Ascending aorta (tissue), 2 donors: Measurements from ENCODE around the gene CTRL. TPM values are rescaled to one million over a fixed set of nuclear protein-coding genes. Genes with fewer than 3 reads are reported as not detected.
"Not testable (repeated sequence)": the region's sequence is repeated elsewhere in the genome, so short reads cannot be mapped to it uniquely, and the experiment has no call there.

Experiments
- DNase-seq, 2 donors: peaks; one replicate each; pipeline ENCODE4 v3.0.0-alpha.2; 2019; ENCODE audit warnings: low spot score in 2 of 2
- H3K27ac ChIP-seq, 2 donors: fragments of 200-600 bp; sonication (generic); one replicate each; pipeline ENCODE4 v1.5.1; 2016 to 2017; ENCODE audit warnings: mild to moderate bottlenecking in 1 of 2
- H3K27me3 ChIP-seq: fragments of 200-600 bp; sonication (generic); one replicate; pipeline ENCODE4 v1.5.1; 2017
- H3K36me3 ChIP-seq, 2 donors: fragments of 200-600 bp; sonication (generic); one replicate each; pipeline ENCODE4 v1.5.1; 2016
- H3K4me1 ChIP-seq, 2 donors: fragments of 200-600 bp; sonication (generic); one replicate each; pipeline ENCODE4 v1.5.1; 2016 to 2017; ENCODE audit warnings: mild to moderate bottlenecking in 1 of 2
- H3K4me3 ChIP-seq, 2 donors: fragments of 200-600 bp; sonication (generic); one replicate each; pipeline ENCODE4 v1.5.1; 2016 to 2017; ENCODE audit warnings: mild to moderate bottlenecking in 1 of 2
- H3K9me3 ChIP-seq, 2 donors: fragments of 200-600 bp; sonication (generic); one replicate each; pipeline ENCODE4 v1.5.1; 2016
- CTCF ChIP-seq, 3 experiments: fragments of 200-600 bp in 2 of 3; fragments of 450-650 bp in 1 of 3; sonication (generic) in 2 of 3; IDR thresholded peaks; one replicate each; pipeline ENCODE4 v1.5.1; 2016 to 2019; ENCODE audit warnings: antibody characterized with exemption in 3 of 3, mild to moderate bottlenecking in 1 of 3, moderate library complexity in 1 of 3
- intact Hi-C: fragments of 100-400 bp; cut with DNase I; formaldehyde crosslinking; loops from one replicate; pipeline ENCODE4 v1.15.1; 2023
- total RNA-seq: library from RNA; depleted of rRNA; stranded (reverse); fragments of >200 nt; gene quantifications from one replicate; pipeline ENCODE4 v1.1.0, GENCODE V29; 2016

The CTRL gene
- total RNA-seq, 1 donor from 2014 or later = 0.43 TPM

GRCh38 chr16:67975321-67976105 lies 43.9 kb upstream of the CTRL start:
- H3K27me3 ChIP-seq = no peaks in the 10 kb centered on the region
- no peak for DNase-seq
- H3K9me3 ChIP-seq = no peaks in the 10 kb centered on the region
- H3K4me3 ChIP-seq = no peak overlapping the region
- no peak for TF ChIP-seq CTCF (IDR thresholded peaks at IDR 0.05)
- H3K36me3 ChIP-seq = no peaks in the 10 kb centered on the region
- intact Hi-C loops = no loop called here
- H3K27ac ChIP-seq = no peak overlapping the region
- H3K4me1 ChIP-seq = no peaks in the 10 kb centered on the region

GRCh38 chr16:67972285-67972684 lies 40.6 kb upstream of the CTRL start:
- DNase-seq, H3K27me3 ChIP-seq, H3K27ac ChIP-seq, intact Hi-C loops, H3K9me3 ChIP-seq, H3K4me3 ChIP-seq, H3K36me3 ChIP-seq, H3K4me1 ChIP-seq: not testable (repeated sequence)

GRCh38 chr16:67971111-67971510 lies 39.4 kb upstream of the CTRL start:
- Histone ChIP-seq H3K4me1 (peaks cover 7 to 15% of the 10 kb centered on the region in 2 donors), H3K9me3 (no peaks in the 10 kb centered on the region), H3K4me3 (no peak overlapping the region), H3K27ac (no peak overlapping the region), H3K36me3 (no peaks in the 10 kb centered on the region), H3K27me3 (no peaks in the 10 kb centered on the region)
- intact Hi-C loops = no loop called here
- no peak for TF ChIP-seq CTCF (IDR thresholded peaks at IDR 0.05)
- no peak for DNase-seq

GRCh38 chr16:67969254-67970039 lies 37.8 kb upstream of the CTRL start:
- peak overlapping the region; percentile 94 to 98 for H3K27ac ChIP-seq
- intact Hi-C loops = loop anchor here (2.0 to 10.0 kb wide), 4 partner anchors 23 to 445 kb away; partner anchors contain the start of genes DDX28, DUS2, ESRP2 and RIPOR1
- H3K4me3 ChIP-seq = peak overlapping the region; percentile 79 to 83
- TF ChIP-seq CTCF (IDR thresholded peaks at IDR 0.05) = no peak
- H3K27me3 ChIP-seq = no peaks in the 10 kb centered on the region
- H3K9me3 ChIP-seq = no peaks in the 10 kb centered on the region
- no peaks in the 10 kb centered on the region for H3K36me3 ChIP-seq
- H3K4me1 ChIP-seq = peaks cover 11 to 32% of the 10 kb centered on the region in 2 donors
- no peak for DNase-seq

- intact Hi-C loops = loop anchor here (1.0 to 10.0 kb wide), 5 partner anchors 24 to 444 kb away; partner anchors contain the start of genes DDX28, DUS2, ESRP2 and PSMB10
- peak; percentile 54 to 94 for DNase-seq
- H3K36me3 ChIP-seq = no peaks in the 10 kb centered on the region
Measured at GRCh38 chr16:67968400-67969253, 37.0 kb upstream of the CTRL start, which contains the start of gene SLC12A4. Gene SLC12A4 (minus strand): TSS chr16:67968637. CDS start chr16:67968553, 84 bp downstream.

More at GRCh38 chr16:67968400-67969253, 37.0 kb upstream of the CTRL start, which contains the start of gene SLC12A4:
- Histone ChIP-seq H3K27me3 (no peaks in the 10 kb centered on the region), H3K4me3 (peak within 1 kb of the TSS; percentile 79 to 83), H3K9me3 (no peaks in the 10 kb centered on the region), H3K4me1 (peaks cover 11 to 39% of the 10 kb centered on the region in 2 donors), H3K27ac (peak within 1 kb of the TSS; percentile 94 to 98)
- TF ChIP-seq CTCF (IDR thresholded peaks at IDR 0.05) = no peak
